GM18951 (cell line): ENCODE measurements around the gene ADAMTS6.

Source experiments
- POLR2A ChIP-seq: IDR thresholded peaks from 4 replicates; pipeline ENCODE4 v1.6.1; 2011; ENCODE audit warnings: mild to moderate bottlenecking; ENCODE audit not compliant: insufficient read length, insufficient read depth; ENCODE audit errors: extremely low read depth
- in situ Hi-C: fragments of 300-500 bp; cut with MboI; formaldehyde crosslinking; loops from one replicate; pipeline ENCODE4 v1.12.0; 2022; ENCODE audit warnings: low sequenced_read_pairs, mixed read lengths, inconsistent platforms; ENCODE audit not compliant: unreplicated experiment

ADAMTS6 gene

DNA sequence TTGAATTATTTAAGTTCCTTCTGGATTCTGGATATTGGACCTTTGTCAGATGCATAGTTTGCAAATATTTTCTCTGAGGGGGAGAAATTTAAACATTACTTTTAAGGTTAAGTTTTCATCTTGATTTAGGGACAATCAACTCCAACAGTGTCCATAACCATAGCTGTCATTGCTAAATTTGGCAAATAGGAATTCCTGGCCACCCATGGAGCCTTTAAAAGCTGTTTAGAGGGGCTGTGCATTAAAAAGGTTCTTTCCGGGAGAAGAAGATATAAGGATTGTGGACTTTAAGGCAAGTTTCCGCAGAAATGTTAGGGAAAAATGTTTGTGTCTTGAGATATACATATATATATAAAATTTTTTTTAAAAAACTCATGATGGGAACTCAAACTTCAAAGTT is 339.7 kb downstream of the ADAMTS6 start:
- in situ Hi-C loops: no loop called here
- TF ChIP-seq POLR2A: no peak

DNA sequence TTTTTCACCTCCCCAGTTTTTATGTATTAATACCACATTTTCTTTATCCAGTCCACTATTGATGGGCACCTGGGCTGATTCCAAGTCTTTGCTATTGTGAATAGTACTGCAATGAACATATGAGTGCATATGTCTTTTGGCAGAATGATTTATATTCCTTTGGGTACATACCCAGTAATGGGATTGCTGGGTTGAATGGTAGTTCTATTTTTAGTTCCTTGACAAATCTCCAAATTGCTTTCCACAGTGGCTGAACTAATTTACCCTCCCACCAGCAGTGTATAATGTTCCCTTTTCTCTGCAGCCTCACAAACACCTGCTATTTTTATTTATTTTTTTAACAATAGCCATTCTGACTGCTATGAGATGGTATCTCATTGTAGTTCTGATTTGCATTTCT is 340.2 kb downstream of the ADAMTS6 start:
- no peak for TF ChIP-seq POLR2A

DNA sequence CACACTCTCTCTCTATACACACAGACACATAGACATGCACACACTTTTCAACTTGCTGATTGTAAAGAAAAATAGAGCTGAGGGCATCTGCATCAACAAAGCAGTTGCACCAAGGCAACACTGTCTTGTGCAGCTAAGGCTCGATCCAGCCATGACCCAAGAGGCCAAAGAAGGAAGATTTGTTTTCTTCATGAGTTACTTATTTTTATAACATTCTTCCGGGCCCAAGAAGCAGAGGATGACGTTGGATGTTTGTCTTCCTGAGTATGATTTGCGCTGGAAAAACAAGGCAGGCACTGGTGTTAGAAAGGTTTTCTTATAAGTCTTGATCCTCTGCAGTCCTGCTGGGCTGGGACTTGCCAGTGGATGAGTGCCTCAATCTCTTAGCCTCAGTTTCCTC is 344.1 kb downstream of the ADAMTS6 start:
- no peak for TF ChIP-seq POLR2A
- in situ Hi-C loops: no loop called here

More for the DNA sequence above, 340.2 kb downstream of the ADAMTS6 start:
- in situ Hi-C loops: no loop called here

DNA sequence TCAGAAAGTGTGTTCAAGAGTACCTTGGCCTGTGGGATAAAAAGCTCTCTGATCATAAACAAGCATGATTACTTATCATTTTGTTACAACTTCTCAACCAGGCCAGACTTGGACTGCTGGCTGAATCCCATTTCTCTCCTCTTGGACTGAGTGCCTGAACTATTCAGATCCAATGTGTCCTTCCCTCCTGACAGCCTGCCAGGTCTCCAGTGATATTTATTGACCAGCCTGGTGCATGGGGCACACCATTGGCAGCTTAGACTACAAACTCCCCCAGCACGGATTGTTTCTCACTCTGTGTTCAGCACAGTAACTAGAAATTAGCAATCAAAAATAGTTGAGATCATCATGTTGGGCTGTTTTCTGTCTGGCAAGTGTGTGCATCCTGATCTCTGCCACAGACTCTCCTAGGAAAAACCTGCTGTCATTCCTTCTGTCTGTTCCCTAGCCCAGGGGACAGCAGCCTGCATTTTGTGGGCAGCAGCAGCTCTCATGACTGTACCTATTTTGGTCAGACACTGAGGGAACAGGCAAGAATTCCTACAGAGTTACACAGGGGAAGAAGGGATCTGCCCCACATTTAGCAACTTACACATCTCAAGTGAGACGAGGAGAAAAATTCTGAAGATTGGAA is 348.1 kb downstream of the ADAMTS6 start:
- TF ChIP-seq POLR2A: no peak
- in situ Hi-C loops: no loop called here

DNA sequence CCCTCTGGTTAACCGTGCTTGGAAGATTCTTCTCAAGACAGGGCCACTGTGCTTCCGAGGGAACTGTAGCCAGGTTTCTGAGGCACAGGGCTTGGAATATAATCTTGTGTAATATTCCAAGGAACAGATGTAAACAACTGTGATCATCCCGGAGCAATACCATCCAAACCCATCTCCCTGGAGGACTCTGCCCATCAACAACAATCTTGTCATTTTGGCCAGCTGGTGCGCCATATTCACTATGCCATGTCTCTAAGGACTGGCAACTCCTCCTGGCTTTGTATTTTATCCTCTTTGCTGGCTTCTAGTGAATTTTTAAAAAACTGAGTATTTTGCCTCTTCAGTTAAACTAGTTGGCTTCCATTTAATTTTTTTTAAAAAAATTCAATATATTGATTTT is 349.3 kb downstream of the ADAMTS6 start:
- in situ Hi-C loops: no loop called here
- TF ChIP-seq POLR2A: no peak

DNA sequence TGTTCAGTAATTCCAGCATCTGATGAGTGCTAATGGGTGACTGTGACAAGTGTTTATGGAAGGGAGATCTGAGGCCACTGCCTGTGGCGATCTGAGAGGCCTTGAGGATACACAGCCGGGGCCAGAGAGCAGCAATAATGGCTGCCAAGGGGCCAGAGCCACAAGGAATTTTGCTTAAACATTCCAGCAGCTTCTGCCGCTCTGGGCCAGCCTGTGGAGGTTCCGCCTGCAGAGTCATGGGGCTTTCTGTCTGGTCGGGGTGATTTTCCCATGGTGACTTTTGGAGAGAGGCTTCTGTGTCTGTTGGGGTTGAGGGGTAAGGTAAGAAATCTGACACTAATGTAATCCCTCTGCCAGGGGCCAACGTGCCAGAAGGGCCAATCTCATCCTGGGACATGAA is 353.5 kb downstream of the ADAMTS6 start:
- TF ChIP-seq POLR2A: no peak

DNA sequence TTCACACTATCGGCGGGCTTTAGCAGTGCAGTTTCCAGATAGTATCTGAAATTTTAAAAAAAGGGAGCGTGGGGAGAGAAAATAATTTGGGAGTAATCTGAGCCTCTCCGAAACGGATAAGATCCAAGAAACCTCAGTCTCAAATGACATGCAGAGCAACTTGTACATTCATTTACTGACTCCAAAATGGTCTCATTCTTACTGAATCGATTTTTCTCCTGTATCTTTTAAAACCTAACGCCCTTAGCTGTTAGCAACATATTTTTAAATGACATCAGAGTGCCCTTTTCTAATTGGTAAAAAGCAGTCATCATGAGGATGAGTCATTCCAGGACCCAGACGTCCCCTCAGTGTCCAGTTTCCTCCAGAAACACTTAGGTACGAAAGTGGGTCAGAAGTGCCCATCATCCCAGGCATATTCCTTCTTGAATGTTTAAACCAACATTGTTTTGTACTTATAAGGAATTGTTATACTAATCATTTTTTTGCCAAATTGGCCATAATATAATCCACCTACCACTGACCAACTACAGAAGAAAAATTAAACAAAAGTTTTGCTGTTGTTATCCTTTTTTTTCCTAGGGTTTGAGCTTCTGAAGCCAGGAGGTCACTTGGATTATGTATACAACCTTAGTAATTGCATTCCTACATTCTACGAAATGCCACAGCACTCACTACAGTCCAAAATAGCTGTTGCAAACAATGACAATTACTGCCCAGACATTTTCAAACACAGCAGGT is 354.4 kb downstream of the ADAMTS6 start:
- TF ChIP-seq POLR2A: no peak
- in situ Hi-C loops: no loop called here

More for the DNA sequence above, 353.5 kb downstream of the ADAMTS6 start:
- in situ Hi-C loops: no loop called here

DNA sequence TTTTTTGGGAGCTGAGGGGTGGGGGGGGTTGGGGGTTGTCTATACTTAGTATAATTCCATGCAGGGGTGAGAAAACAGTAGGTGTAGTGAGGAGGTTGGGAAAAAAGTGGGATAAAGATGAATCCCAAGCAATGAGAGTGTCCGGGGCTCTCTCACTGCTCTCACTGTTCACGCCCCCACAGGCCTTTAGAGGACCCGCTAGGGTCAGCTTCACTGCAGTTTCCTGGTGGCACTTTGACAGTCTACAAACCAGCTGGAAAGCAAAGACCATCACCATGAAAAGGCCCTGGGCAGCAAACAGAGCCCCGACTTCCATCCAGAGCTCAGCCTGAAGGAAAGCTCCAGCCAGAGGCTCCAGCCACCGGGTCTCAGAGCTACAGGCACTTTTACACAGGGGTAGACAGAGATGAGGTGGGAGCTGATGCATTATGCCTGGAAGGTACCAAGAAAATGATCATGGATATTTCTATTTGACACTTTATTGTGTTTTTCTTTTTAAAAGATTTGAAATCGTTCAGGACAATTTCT is 355.1 kb downstream of the ADAMTS6 start:
- in situ Hi-C loops: no loop called here
- no peak for TF ChIP-seq POLR2A

DNA sequence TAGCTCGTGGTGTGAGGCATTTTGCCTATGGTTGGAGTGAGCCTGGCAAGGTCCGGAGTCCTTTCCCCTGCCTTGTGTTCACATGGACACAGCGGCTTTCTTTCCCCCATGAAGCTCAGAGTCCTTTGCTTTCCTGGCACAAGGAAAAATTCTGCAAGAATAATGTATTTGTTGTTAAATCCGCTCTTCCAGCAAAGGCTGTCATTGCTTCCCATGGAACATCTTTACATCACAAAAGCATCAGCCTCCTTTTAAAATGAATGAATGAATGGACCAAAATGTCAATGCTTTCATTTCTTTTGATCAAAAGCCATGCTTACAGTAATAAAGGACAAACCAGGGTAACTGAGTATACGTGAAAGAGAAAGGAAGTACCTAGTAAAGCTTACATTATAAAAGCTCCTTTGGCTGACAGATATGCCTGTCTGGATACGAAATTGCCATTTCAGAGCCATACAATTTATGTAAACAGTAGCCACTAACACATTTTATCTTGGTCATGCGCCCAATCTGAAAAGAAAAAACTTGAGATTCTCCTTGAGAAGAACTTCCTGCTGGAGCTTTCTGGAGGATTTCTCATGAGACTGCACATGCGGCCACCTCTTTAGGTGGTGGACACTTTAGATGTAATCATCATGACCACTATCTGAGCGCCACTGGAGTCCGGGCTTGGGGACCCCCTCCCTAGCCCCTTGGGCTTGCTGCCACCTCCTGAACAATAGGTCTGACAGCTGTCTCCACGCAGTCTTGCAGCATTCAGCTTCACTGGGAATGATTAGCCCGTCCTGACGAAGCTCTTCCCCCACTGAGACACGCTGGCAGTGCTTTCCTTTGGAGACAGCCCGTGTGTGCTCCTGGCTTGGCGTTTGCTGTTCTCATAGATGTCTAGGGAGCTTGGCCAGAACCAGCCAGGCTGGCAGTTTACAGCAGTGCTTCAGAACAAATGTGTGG is 355.9 kb downstream of the ADAMTS6 start:
- no peak for TF ChIP-seq POLR2A

DNA sequence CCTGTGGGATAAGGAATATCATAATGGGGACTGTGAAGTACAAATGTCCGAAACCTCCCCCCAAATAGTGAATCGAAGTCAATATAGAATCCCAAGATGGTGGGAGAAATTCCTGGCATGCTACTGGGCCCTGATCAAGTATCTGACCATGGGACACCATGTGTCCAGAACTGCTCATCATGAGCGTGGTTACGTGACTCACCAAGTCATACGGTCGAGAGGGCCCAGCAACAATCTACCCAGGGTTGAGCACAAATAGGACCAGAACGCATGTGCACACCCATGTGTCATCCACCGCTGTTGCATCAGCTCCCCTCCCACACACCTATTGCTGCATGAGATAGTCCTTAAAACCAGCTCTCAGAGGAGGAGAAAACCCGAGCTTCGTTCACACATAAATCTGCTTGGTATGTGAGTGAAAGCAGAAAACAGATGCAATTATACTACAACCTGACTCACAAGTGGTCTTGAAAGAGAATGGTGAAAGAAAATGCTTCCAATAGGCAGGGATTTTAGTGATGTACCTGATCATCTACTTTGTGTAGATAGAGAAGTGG is 359.8 kb downstream of the ADAMTS6 start:
- TF ChIP-seq POLR2A: no peak
- in situ Hi-C loops: no loop called here

More for the DNA sequence above, 355.9 kb downstream of the ADAMTS6 start:
- in situ Hi-C loops: no loop called here

DNA sequence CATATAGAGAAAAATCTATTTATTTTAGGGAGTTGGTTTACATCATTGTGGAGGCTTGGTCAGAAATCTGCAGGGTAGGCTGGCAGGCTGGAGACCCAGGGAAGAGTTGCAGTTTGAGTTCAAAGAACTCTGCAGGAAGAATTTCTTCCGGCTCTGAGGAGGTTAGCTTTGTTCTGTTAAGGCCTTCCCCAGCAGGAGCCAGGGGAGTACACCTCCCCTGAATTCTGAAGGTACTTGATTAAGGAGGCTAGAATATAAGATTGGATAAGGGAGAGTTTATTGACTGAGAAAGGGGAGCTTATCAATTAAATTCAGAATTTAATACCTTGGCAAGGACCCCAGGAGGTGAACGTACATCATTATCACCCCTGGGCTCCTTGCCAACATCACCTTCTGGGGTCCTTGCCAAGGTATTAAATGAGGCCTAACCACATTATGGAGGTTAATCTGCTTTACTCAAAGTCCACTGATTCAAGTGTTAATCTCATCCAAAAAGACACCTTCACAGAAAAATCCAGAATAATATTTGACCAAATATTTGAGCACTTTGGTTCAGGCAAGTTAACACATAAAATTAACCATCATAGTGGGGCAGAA is 361.3 kb downstream of the ADAMTS6 start:
- in situ Hi-C loops: no loop called here

DNA sequence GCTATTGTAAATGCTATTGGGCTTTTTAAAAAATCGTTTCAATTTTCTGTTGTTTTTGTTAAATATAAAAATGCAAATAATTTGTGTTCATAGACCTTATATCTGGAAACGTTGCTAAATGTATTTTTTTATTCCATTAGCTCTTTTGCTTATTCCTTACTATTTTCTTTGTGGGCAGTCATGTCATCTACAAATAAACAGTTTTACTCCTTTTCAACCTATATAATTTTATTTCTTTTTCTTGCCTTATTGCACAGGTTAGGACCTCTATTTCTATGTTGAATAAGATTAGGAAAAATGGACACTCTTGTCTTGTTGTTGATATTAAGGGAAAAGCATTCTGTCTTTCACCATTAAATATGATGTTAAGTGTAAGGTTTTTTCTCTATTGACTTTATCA is 364.2 kb downstream of the ADAMTS6 start:
- no peak for TF ChIP-seq POLR2A
- in situ Hi-C loops: no loop called here

More for the DNA sequence above, 361.3 kb downstream of the ADAMTS6 start:
- TF ChIP-seq POLR2A: no peak
